NCI-H2107 treated with DMSO at 0.1 percent for 48 hours (cell line): ENCODE results near the gene STRN3.
"Not testable (repeated sequence)": the region's sequence is repeated elsewhere in the genome, so short reads cannot be mapped to it uniquely, and the experiment has no call there.

ENCODE experiments used
- DNase-seq: peaks from one replicate; lab custom pipeline; 2025; ENCODE audit not compliant: unreplicated experiment; lab: John Stamatoyannopoulos, UW

STRN3 gene

GRCh38 chr14:31026077-31026449 is at the start of gene STRN3:
TSS of gene STRN3 (minus strand) at chr14:31026379. CDS start at chr14:31026185, 194 bp downstream.
- DNase-seq: no peak

GRCh38 chr14:31075144-31075543 is 49.0 kb upstream of the STRN3 start:
- DNase-seq: no peak

- no peak for DNase-seq
Observed at GRCh38 chr14:31071151-31071550, 45.0 kb upstream of the STRN3 start.

GRCh38 chr14:31070431-31070830 is 44.3 kb upstream of the STRN3 start:
- DNase-seq: no peak

GRCh38 chr14:31069343-31069742 is 43.2 kb upstream of the STRN3 start:
- DNase-seq: no peak

- DNase-seq: no peak
Observed at GRCh38 chr14:31068235-31068634, 42.1 kb upstream of the STRN3 start.

GRCh38 chr14:31062908-31063307 is 36.7 kb upstream of the STRN3 start:
- not testable (repeated sequence) for DNase-seq

- DNase-seq: no peak
Observed at GRCh38 chr14:31060253-31060875, 34.2 kb upstream of the STRN3 start.

- no peak for DNase-seq
Observed at GRCh38 chr14:31059152-31059924, 33.2 kb upstream of the STRN3 start.

GRCh38 chr14:31057701-31058364 is 31.7 kb upstream of the STRN3 start:
- no peak for DNase-seq

GRCh38 chr14:31057035-31057434 is 30.9 kb upstream of the STRN3 start:
- DNase-seq: no peak

- not testable (repeated sequence) for DNase-seq
Observed at GRCh38 chr14:31052905-31053586, 26.9 kb upstream of the STRN3 start.

- DNase-seq: no peak
Observed at GRCh38 chr14:31051511-31051910, 25.3 kb upstream of the STRN3 start.

- no peak for DNase-seq
Observed at GRCh38 chr14:31051023-31051422, 24.8 kb upstream of the STRN3 start.

- DNase-seq: no peak
Observed at GRCh38 chr14:31047503-31047902, 21.3 kb upstream of the STRN3 start.

GRCh38 chr14:31045501-31046080 is 19.4 kb upstream of the STRN3 start:
- DNase-seq: no peak

- no peak for DNase-seq
Observed at GRCh38 chr14:31043379-31043778, 17.2 kb upstream of the STRN3 start.

- DNase-seq: not testable (repeated sequence)
Observed at GRCh38 chr14:31042893-31043292, 16.7 kb upstream of the STRN3 start.

GRCh38 chr14:31042300-31042699 is 16.1 kb upstream of the STRN3 start:
- DNase-seq: no peak

GRCh38 chr14:31038521-31039166 is 12.5 kb upstream of the STRN3 start:
- DNase-seq: no peak
